Ishikawa (cell line): ENCODE data around the gene FBXO24.

Experiments
- CEBPB ChIP-seq: IDR thresholded peaks from 2 replicates; pipeline ENCODE4 v1.6.1; 2012
- TAF1 ChIP-seq: IDR thresholded peaks from 2 replicates; pipeline ENCODE4 v1.6.1; 2012; ENCODE audit warnings: low read depth, mild to moderate bottlenecking
- ZBTB7A ChIP-seq: IDR thresholded peaks from 2 replicates; pipeline ENCODE4 v1.6.1; 2012; ENCODE audit warnings: low read depth

- no peak for TF ChIP-seq CEBPB
- TF ChIP-seq TAF1 = no peak
- TF ChIP-seq ZBTB7A = no peak
Observed at GRCh38 chr7:100607111-100607510, 21.0 kb downstream of the FBXO24 start.
